ENCODE results near the gene CARD14.

DNA sequence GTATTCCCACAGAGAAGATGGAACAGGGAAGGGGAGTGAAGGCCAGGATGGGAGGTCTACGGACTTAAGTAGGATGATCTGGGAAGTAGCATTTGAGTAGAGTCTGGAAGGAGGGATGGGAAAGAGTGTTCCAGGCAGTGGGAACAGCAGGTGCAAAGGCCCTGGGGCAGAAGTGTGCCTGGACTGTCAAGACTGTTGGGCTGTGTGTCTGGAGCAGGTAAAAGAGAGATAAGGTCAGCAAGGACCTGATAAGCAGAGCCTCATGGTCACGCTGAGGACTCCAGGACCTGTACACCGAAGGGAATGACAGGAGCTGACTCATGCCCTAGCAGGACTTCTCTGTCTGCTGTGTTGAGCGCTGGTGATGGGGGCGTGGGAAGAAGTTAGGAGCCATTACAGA is 723 bp upstream of the CARD14 start:
- no peak for TF ChIP-seq EZH2 (optimal IDR thresholded peaks at IDR 0.05; ENCODE audit: low read depth, low read length)
- TF ChIP-seq, protein P1, sequence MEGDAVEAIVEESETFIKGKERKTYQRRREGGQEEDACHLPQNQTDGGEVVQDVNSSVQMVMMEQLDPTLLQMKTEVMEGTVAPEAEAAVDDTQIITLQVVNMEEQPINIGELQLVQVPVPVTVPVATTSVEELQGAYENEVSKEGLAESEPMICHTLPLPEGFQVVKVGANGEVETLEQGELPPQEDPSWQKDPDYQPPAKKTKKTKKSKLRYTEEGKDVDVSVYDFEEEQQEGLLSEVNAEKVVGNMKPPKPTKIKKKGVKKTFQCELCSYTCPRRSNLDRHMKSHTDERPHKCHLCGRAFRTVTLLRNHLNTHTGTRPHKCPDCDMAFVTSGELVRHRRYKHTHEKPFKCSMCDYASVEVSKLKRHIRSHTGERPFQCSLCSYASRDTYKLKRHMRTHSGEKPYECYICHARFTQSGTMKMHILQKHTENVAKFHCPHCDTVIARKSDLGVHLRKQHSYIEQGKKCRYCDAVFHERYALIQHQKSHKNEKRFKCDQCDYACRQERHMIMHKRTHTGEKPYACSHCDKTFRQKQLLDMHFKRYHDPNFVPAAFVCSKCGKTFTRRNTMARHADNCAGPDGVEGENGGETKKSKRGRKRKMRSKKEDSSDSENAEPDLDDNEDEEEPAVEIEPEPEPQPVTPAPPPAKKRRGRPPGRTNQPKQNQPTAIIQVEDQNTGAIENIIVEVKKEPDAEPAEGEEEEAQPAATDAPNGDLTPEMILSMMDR (IDR thresholded peaks at IDR 0.05; ENCODE audit: low read length), result no peak

Measured in MM.1S (cell line).